Thymus (tissue), 11 donors: ENCODE measurements around the gene IGHMBP2. TPM values are rescaled to one million over a fixed set of nuclear protein-coding genes. Genes with fewer than 3 reads are reported as not detected.
"Not testable (repeated sequence)": the region's sequence is repeated elsewhere in the genome, so short reads cannot be mapped to it uniquely, and the experiment has no call there.

ENCODE experiments used
- DNase-seq, 9 donors: peaks; one replicate each; pipeline ENCODE4 v3.0.0-alpha.2; 2013; ENCODE audit warnings: low spot score in 9 of 9, low read depth in 6 of 9, missing footprints in 1 of 9
- H3K27ac ChIP-seq, 2 donors: one replicate each; pipeline ENCODE4 v1.5.1; 2013; ENCODE audit warnings: control low read depth in 1 of 2, low read depth in 1 of 2, low read length in 1 of 2, mild to moderate bottlenecking in 1 of 2, moderate library complexity in 1 of 2
- H3K27me3 ChIP-seq, 2 donors: one replicate each; pipeline ENCODE4 v1.5.1; 2013; ENCODE audit warnings: low read length in 1 of 2; ENCODE audit not compliant: control insufficient read depth in 2 of 2, insufficient read depth in 1 of 2
- H3K36me3 ChIP-seq, 2 donors: one replicate each; pipeline ENCODE4 v1.5.1; 2013; ENCODE audit warnings: low read length in 1 of 2, mild to moderate bottlenecking in 1 of 2, moderate library complexity in 1 of 2; ENCODE audit not compliant: control insufficient read depth in 2 of 2, insufficient read depth in 2 of 2
- H3K4me1 ChIP-seq, 2 donors: one replicate each; pipeline ENCODE4 v1.5.1; 2013; ENCODE audit warnings: low read length in 2 of 2; ENCODE audit not compliant: control insufficient read depth in 2 of 2, insufficient read depth in 2 of 2
- H3K4me3 ChIP-seq, 2 donors: one replicate each; pipeline ENCODE4 v1.5.1; 2013; ENCODE audit warnings: low read length in 2 of 2, control low read depth in 1 of 2, mild to moderate bottlenecking in 1 of 2
- H3K9me3 ChIP-seq, 2 donors: one replicate each; pipeline ENCODE4 v1.5.1; 2013; ENCODE audit warnings: low read length in 1 of 2, mild to moderate bottlenecking in 1 of 2; ENCODE audit not compliant: control insufficient read depth in 2 of 2, insufficient read depth in 1 of 2
- WGBS: extraction: QIAGEN DNeasy Blood & Tissue Kit; methylation state at CpG from one replicate; pipeline ENCODE4 v1.1.7; 2013; 5-methylcytosine and 5-hydroxymethylcytosine counted together
- polyA plus RNA-seq: library from polyadenylated mRNA; stranded (reverse); fragments of 200-250 nt; gene quantifications from one replicate; pipeline ENCODE4 v1.2.3, GENCODE V29; 2013
- total RNA-seq: library from RNA; stranded (reverse); fragments of 120-200 nt; gene quantifications from one replicate; pipeline ENCODE4 v1.2.4, GENCODE V29; 2013
- donor health status: healthy.

IGHMBP2 gene
- total and polyA plus RNA-seq, 2 donors, result 5.2 to 19.0 TPM

GRCh38 chr11:68882391-68882790 is 21.3 kb upstream of the IGHMBP2 start:
- WGBS, result 90% methylated on average over 13 of the region's 13 CpGs
- no peak overlapping the region for H3K27ac ChIP-seq
- H3K36me3 ChIP-seq, result peaks cover 0 to 3% of the 10 kb centered on the region in 2 donors
- H3K4me3 ChIP-seq, result no peak overlapping the region
- DNase-seq, result no peak
- no peaks in the 10 kb centered on the region for H3K4me1 ChIP-seq
- no peaks in the 10 kb centered on the region for H3K27me3 ChIP-seq
- H3K9me3 ChIP-seq, result no peaks in the 10 kb centered on the region

- 94% methylated on average over 15 of the region's 15 CpGs for WGBS
- not testable (repeated sequence) for H3K27me3 ChIP-seq, H3K4me3 ChIP-seq, DNase-seq, H3K4me1 ChIP-seq, H3K9me3 ChIP-seq, H3K36me3 ChIP-seq, H3K27ac ChIP-seq
These were observed 18.9 kb upstream of the IGHMBP2 start for GRCh38 chr11:68884827-68885226.

GRCh38 chr11:68889948-68890446 is 13.7 kb upstream of the IGHMBP2 start:
- H3K36me3 ChIP-seq, result peaks cover 42 to 44% of the 10 kb centered on the region in 2 donors
- no peaks in the 10 kb centered on the region for H3K9me3 ChIP-seq
- WGBS, result 93% methylated on average over 18 of the region's 18 CpGs
- no peak overlapping the region for H3K4me3 ChIP-seq
- peaks cover 0 to 15% of the 10 kb centered on the region in 2 donors for H3K4me1 ChIP-seq
- DNase-seq, result no peak
- no peak overlapping the region for H3K27ac ChIP-seq
- no peaks in the 10 kb centered on the region for H3K27me3 ChIP-seq

GRCh38 chr11:68890490-68891231 is 13.0 kb upstream of the IGHMBP2 start:
- peak in 1 of 9 donors; percentile 19 for DNase-seq
- WGBS, result 86% methylated on average over 17 of the region's 17 CpGs
- Histone ChIP-seq H3K9me3 (no peaks in the 10 kb centered on the region), H3K36me3 (peaks cover 45 to 48% of the 10 kb centered on the region in 2 donors), H3K4me3 (no peak overlapping the region), H3K27ac (peak overlapping the region; percentile 31 to 55), H3K27me3 (no peaks in the 10 kb centered on the region), H3K4me1 (peaks cover 0 to 15% of the 10 kb centered on the region in 2 donors)

GRCh38 chr11:68891351-68891948 is 12.2 kb upstream of the IGHMBP2 start:
- no peak for DNase-seq
- no peaks in the 10 kb centered on the region for H3K9me3 ChIP-seq
- H3K27ac ChIP-seq, result no peak overlapping the region
- peaks cover 53 to 56% of the 10 kb centered on the region in 2 donors for H3K36me3 ChIP-seq
- WGBS, result 86% methylated on average over 17 of the region's 17 CpGs
- peaks cover 0 to 15% of the 10 kb centered on the region in 2 donors for H3K4me1 ChIP-seq
- H3K4me3 ChIP-seq, result no peak overlapping the region
- H3K27me3 ChIP-seq, result no peaks in the 10 kb centered on the region

GRCh38 chr11:68892576-68892975 is 11.1 kb upstream of the IGHMBP2 start:
- Histone ChIP-seq H3K36me3 (peaks cover 64% of the 10 kb centered on the region in 2 donors), H3K27ac (no peak overlapping the region), H3K9me3 (no peaks in the 10 kb centered on the region), H3K27me3 (no peaks in the 10 kb centered on the region), H3K4me3 (no peak overlapping the region), H3K4me1 (peaks cover 0 to 15% of the 10 kb centered on the region in 2 donors)
- 97% methylated on average over 20 of the region's 20 CpGs for WGBS
- DNase-seq, result no peak

- Histone ChIP-seq H3K27me3 (no peaks in the 10 kb centered on the region), H3K36me3 (peaks cover 71% of the 10 kb centered on the region in 2 donors), H3K4me1 (peaks cover 0 to 15% of the 10 kb centered on the region in 2 donors), H3K4me3 (no peak overlapping the region), H3K27ac (no peak overlapping the region), H3K9me3 (no peaks in the 10 kb centered on the region)
- DNase-seq, result no peak
- WGBS, result 98% methylated on average over 5 of the region's 5 CpGs
These were observed 10.4 kb upstream of the IGHMBP2 start for GRCh38 chr11:68893282-68893681.

- Histone ChIP-seq H3K4me1 (peaks cover 0 to 4% of the 10 kb centered on the region in 2 donors), H3K27me3 (no peaks in the 10 kb centered on the region), H3K27ac (no peak overlapping the region), H3K9me3 (no peaks in the 10 kb centered on the region), H3K4me3 (no peak overlapping the region), H3K36me3 (peaks cover 58 to 61% of the 10 kb centered on the region in 2 donors)
- 96% methylated on average over 23 of the region's 23 CpGs for WGBS
- DNase-seq, result no peak
These were observed 7.3 kb upstream of the IGHMBP2 start for GRCh38 chr11:68896171-68896959.

GRCh38 chr11:68897441-68897840 is 6.2 kb upstream of the IGHMBP2 start:
- DNase-seq, result no peak
- WGBS, result 97% methylated on average over 9 of the region's 9 CpGs

More at GRCh38 chr11:68897441-68897840, 6.2 kb upstream of the IGHMBP2 start:
- H3K4me1 ChIP-seq, result peaks cover 0 to 3% of the 10 kb centered on the region in 2 donors
- H3K4me3 ChIP-seq, result no peak overlapping the region
- peaks cover 50 to 55% of the 10 kb centered on the region in 2 donors for H3K36me3 ChIP-seq
- H3K27me3 ChIP-seq, result no peaks in the 10 kb centered on the region
- no peak overlapping the region for H3K27ac ChIP-seq
- no peaks in the 10 kb centered on the region for H3K9me3 ChIP-seq
